Liver (tissue), 9 donors: ENCODE data around the gene IGLL5. TPM values are rescaled to one million over a fixed set of nuclear protein-coding genes. Genes with fewer than 3 reads are reported as not detected.
A peak's percentile ranks its signal among the peaks of the same experiment; 100 is the strongest.

Source experiments
- DNase-seq: peaks from one replicate; pipeline ENCODE4 v3.0.0-alpha.2; 2017; ENCODE audit warnings: low spot score
- H3K27ac ChIP-seq, 2 donors: one replicate each; pipeline ENCODE4 v1.7.0; 2013; ENCODE audit warnings: inconsistent platforms in 2 of 2, low read length in 2 of 2, control low read depth in 1 of 2, low read depth in 1 of 2, mild to moderate bottlenecking in 1 of 2
- H3K27me3 ChIP-seq, 4 donors: one replicate each; pipeline versions ENCODE4 v1.6.1 to v1.7.0; 2013; ENCODE audit warnings: low read length in 3 of 4, inconsistent platforms in 1 of 4, mild to moderate bottlenecking in 1 of 4, moderate library complexity in 1 of 4; ENCODE audit not compliant: control insufficient read depth in 4 of 4, insufficient read depth in 4 of 4
- H3K36me3 ChIP-seq, 4 donors: one replicate each; pipeline versions ENCODE4 v1.6.1 to v1.7.0; 2013; ENCODE audit warnings: low read length in 3 of 4, mild to moderate bottlenecking in 3 of 4, low read depth in 1 of 4, moderate library complexity in 1 of 4; ENCODE audit not compliant: control insufficient read depth in 4 of 4, insufficient read depth in 3 of 4
- H3K4me1 ChIP-seq, 4 donors: one replicate each; pipeline versions ENCODE4 v1.6.1 to v1.7.0; 2013; ENCODE audit warnings: low read length in 3 of 4, mild to moderate bottlenecking in 3 of 4, moderate library complexity in 1 of 4; ENCODE audit not compliant: control insufficient read depth in 4 of 4, insufficient read depth in 4 of 4
- H3K4me3 ChIP-seq, 3 donors: one replicate each; pipeline versions ENCODE4 v1.6.1 to v1.7.0; 2013; ENCODE audit warnings: low read length in 3 of 3, control low read depth in 1 of 3, low read depth in 1 of 3, mild to moderate bottlenecking in 1 of 3
- H3K9ac ChIP-seq, 2 donors: one replicate each; pipeline ENCODE4 v1.7.0; 2013; ENCODE audit warnings: low read length in 2 of 2, mild to moderate bottlenecking in 2 of 2, moderate library complexity in 2 of 2, control low read depth in 1 of 2, low read depth in 1 of 2
- H3K9me3 ChIP-seq, 4 donors: one replicate each; pipeline versions ENCODE4 v1.6.1 to v1.7.0; 2013; ENCODE audit warnings: low read length in 3 of 4; ENCODE audit not compliant: control insufficient read depth in 4 of 4
- EGR1 ChIP-seq, 2 donors: IDR thresholded peaks; 2 replicates each; pipeline ENCODE4 v1.6.1; 2016 to 2018; ENCODE audit warnings: antibody characterized with exemption in 2 of 2, low read depth in 2 of 2
- FOXA1 ChIP-seq: IDR thresholded peaks from 2 replicates; pipeline ENCODE4 v1.6.1; 2016; ENCODE audit warnings: antibody characterized with exemption
- FOXA2 ChIP-seq: IDR thresholded peaks from 2 replicates; pipeline ENCODE4 v1.6.1; 2016; ENCODE audit warnings: antibody characterized with exemption
- GABPA ChIP-seq, 2 donors: IDR thresholded peaks in 1 of 2; conservative IDR thresholded peaks in 1 of 2; 2 replicates each; pipeline ENCODE4 v1.6.1; 2016; ENCODE audit warnings: antibody characterized with exemption in 2 of 2, mild to moderate bottlenecking in 1 of 2, moderate library complexity in 1 of 2
- HNF4A ChIP-seq, 2 donors: conservative IDR thresholded peaks; 2 replicates each; pipeline ENCODE4 v1.6.1; 2016; ENCODE audit warnings: antibody characterized with exemption in 2 of 2, mild to moderate bottlenecking in 2 of 2
- HNF4G ChIP-seq: IDR thresholded peaks from 2 replicates; pipeline ENCODE4 v1.6.1; 2016; ENCODE audit warnings: antibody characterized with exemption
- JUND ChIP-seq, 2 donors: IDR thresholded peaks; 2 replicates each; pipeline ENCODE4 v1.6.1; 2016; ENCODE audit warnings: antibody characterized with exemption in 2 of 2
- NR2F2 ChIP-seq: IDR thresholded peaks from 2 replicates; pipeline ENCODE4 v1.6.1; 2016; ENCODE audit warnings: antibody characterized with exemption
- RAD21 ChIP-seq, 2 donors: IDR thresholded peaks; 2 replicates each; pipeline ENCODE4 v1.6.1; 2016; ENCODE audit warnings: antibody characterized with exemption in 2 of 2, mild to moderate bottlenecking in 2 of 2
- RXRA ChIP-seq, 2 donors: IDR thresholded peaks; 2 replicates each; pipeline ENCODE4 v1.6.1; 2017 to 2018; ENCODE audit warnings: antibody characterized with exemption in 2 of 2, mild to moderate bottlenecking in 1 of 2
- SP1 ChIP-seq: IDR thresholded peaks from 2 replicates; pipeline ENCODE4 v1.6.1; 2018; ENCODE audit warnings: antibody characterized with exemption, mild to moderate bottlenecking
- TAF1 ChIP-seq: conservative IDR thresholded peaks from 2 replicates; pipeline ENCODE4 v1.6.1; 2016; ENCODE audit warnings: antibody characterized with exemption, mild to moderate bottlenecking
- YY1 ChIP-seq: IDR thresholded peaks from 2 replicates; pipeline ENCODE4 v1.6.1; 2016; ENCODE audit warnings: antibody characterized with exemption, mild to moderate bottlenecking
- WGBS: extraction: QIAGEN DNeasy Blood & Tissue Kit; methylation state at CpG from one replicate; pipeline ENCODE4 v1.1.7; 2013; 5-methylcytosine and 5-hydroxymethylcytosine counted together
- polyA plus RNA-seq, 2 donors: library from polyadenylated mRNA; stranded (reverse) in 1 of 2; unstranded in 1 of 2; fragments of 200-250 nt in 1 of 2; fragments of >200 nt in 1 of 2; fragmentation: Nextera tagmentation in 1 of 2; extraction: Ambion mirVana in 1 of 2; gene quantifications; one replicate each; pipeline versions ENCODE4 v1.2.1 to v1.2.3, GENCODE V29; 2013 to 2015
- total RNA-seq, 2 donors: library from RNA; depleted of rRNA; stranded (reverse); fragments of >200 nt; gene quantifications; one replicate each; pipeline ENCODE4 v1.2.3, GENCODE V29; 2014
- TF ChIP-seq, protein P1 (sequence below): IDR thresholded peaks from 2 replicates; pipeline ENCODE4 v1.6.1; 2016; ENCODE audit warnings: antibody characterized with exemption, mild to moderate bottlenecking
- TF ChIP-seq, protein P2 (sequence below): IDR thresholded peaks from 2 replicates; pipeline ENCODE4 v1.6.1; 2016; ENCODE audit warnings: antibody characterized with exemption
- TF ChIP-seq, protein P3 (sequence below): IDR thresholded peaks from 2 replicates; pipeline ENCODE4 v1.6.1; 2016; ENCODE audit warnings: antibody characterized with exemption
- TF ChIP-seq, protein P4 (sequence below): fragments of 150-350 bp; IDR thresholded peaks from 2 replicates; pipeline ENCODE4 v1.5.1; 2017; ENCODE audit warnings: improper control_type of control experiment, low read depth, low read length; ENCODE audit not compliant: missing input control
- donor health status: healthy.
- donor health status: healthy.
- donor health status: healthy.
- donor health status: healthy.
- donor health status: healthy.

Gene IGLL5
- total and polyA plus RNA-seq, 4 donors = 1.3 to 13.4 (median 3.4) TPM

DNA sequence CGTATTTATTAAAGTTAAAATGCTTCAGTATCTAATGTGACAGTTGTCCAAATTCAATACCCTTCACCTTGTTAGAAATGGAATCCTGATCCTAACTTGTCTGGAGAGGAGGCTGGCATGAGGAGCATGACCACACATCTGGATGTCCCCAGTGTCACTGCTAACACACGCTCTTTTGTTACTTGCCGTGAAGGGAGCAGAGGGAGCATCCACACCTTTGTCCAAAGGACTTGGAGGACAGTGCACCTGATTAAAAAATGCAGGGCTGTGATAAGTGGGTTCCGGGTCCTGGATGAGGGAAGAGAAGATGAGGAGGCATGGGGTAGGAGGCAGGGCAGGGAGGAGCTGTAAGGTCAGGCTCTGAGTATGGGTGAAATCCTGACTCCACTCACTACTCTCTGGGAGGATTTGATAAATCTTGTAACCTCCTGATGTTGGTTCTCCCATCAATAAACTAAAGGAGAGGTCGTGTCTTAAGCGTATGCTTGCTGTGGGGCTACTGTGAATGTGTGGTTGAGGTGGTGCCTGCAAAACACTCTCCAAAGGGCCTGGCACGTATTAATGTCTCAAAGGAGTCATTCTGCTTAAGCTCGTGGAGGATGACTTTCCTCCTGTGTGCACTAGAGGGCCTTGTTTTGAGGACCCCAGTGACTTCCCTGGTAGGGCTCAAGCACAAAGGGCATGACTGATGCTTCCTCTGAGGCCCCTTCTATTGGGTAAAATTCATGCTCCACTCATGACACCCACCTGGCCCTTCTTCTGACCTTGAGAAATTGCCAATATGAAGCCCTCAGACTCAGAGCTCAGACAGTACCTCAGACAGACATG is 16.8 kb upstream of the IGLL5 start:
- Histone ChIP-seq H3K36me3 (no peaks in the 10 kb centered on the region), H3K27me3 (peaks cover 0 to 3% (median 0%) of the 10 kb centered on the region in 4 donors), H3K4me3 (no peak overlapping the region), H3K27ac (no peak overlapping the region), H3K4me1 (no peaks in the 10 kb centered on the region), H3K9ac (no peak overlapping the region), H3K9me3 (peaks cover 0 to 3% (median 0%) of the 10 kb centered on the region in 4 donors)
- 62% methylated on average over 8 of the region's 8 CpGs for WGBS
- TF ChIP-seq EGR1 (IDR thresholded peaks at IDR 0.05; ENCODE audit: low read depth in 2 of 2) = no peak
- TF ChIP-seq HNF4A (conservative IDR thresholded peaks at IDR 0.05) = no peak
- no peak for TF ChIP-seq NR2F2
- no peak for TF ChIP-seq FOXA1
- TF ChIP-seq, protein P1, sequence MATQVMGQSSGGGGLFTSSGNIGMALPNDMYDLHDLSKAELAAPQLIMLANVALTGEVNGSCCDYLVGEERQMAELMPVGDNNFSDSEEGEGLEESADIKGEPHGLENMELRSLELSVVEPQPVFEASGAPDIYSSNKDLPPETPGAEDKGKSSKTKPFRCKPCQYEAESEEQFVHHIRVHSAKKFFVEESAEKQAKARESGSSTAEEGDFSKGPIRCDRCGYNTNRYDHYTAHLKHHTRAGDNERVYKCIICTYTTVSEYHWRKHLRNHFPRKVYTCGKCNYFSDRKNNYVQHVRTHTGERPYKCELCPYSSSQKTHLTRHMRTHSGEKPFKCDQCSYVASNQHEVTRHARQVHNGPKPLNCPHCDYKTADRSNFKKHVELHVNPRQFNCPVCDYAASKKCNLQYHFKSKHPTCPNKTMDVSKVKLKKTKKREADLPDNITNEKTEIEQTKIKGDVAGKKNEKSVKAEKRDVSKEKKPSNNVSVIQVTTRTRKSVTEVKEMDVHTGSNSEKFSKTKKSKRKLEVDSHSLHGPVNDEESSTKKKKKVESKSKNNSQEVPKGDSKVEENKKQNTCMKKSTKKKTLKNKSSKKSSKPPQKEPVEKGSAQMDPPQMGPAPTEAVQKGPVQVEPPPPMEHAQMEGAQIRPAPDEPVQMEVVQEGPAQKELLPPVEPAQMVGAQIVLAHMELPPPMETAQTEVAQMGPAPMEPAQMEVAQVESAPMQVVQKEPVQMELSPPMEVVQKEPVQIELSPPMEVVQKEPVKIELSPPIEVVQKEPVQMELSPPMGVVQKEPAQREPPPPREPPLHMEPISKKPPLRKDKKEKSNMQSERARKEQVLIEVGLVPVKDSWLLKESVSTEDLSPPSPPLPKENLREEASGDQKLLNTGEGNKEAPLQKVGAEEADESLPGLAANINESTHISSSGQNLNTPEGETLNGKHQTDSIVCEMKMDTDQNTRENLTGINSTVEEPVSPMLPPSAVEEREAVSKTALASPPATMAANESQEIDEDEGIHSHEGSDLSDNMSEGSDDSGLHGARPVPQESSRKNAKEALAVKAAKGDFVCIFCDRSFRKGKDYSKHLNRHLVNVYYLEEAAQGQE = no peak
- no peak for TF ChIP-seq HNF4G
- no peak for TF ChIP-seq TAF1
- peak; percentile 28 for DNase-seq

DNA sequence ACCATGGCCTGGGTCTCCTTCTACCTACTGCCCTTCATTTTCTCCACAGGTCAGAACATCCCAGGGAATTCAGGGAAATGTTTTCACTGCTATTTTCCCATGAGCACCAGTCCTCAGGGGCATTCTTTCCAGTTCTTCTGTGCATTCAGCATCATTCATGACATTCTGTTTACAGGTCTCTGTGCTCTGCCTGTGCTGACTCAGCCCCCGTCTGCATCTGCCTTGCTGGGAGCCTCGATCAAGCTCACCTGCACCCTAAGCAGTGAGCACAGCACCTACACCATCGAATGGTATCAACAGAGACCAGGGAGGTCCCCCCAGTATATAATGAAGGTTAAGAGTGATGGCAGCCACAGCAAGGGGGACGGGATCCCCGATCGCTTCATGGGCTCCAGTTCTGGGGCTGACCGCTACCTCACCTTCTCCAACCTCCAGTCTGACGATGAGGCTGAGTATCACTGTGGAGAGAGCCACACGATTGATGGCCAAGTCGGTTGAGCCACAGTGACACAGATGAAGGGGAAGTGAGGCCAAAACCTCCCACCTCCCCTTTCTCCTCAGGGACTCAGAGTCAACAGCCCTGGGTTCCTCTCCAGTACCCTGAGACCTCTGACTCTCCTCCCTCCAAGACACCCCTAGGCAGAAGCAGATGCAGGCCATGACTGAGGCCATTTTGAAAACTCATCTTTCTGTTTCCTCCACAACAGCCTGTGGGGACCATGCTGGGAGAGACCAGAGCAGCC is 15.9 kb upstream of the IGLL5 start:
- Histone ChIP-seq H3K4me3 (no peak overlapping the region), H3K27me3 (peaks cover 0 to 3% (median 0%) of the 10 kb centered on the region in 4 donors), H3K36me3 (no peaks in the 10 kb centered on the region), H3K4me1 (no peaks in the 10 kb centered on the region), H3K9ac (no peak overlapping the region), H3K27ac (no peak overlapping the region), H3K9me3 (peaks cover 0 to 3% (median 0%) of the 10 kb centered on the region in 4 donors)
- TF ChIP-seq EGR1 (IDR thresholded peaks at IDR 0.05; ENCODE audit: low read depth in 2 of 2) (no peak), HNF4G (no peak), RXRA (IDR thresholded peaks at IDR 0.05) (no peak), NR2F2 (no peak), YY1 (no peak), TAF1 (no peak), FOXA2 (no peak), GABPA (IDR thresholded peaks at IDR 0.05 in 1 of 2, conservative IDR thresholded peaks at IDR 0.05 in 1 of 2) (no peak), SP1 (no peak), RAD21 (IDR thresholded peaks at IDR 0.05) (no peak), JUND (IDR thresholded peaks at IDR 0.05) (no peak), FOXA1 (no peak), HNF4A (conservative IDR thresholded peaks at IDR 0.05) (no peak)
- TF ChIP-seq, protein P2, sequence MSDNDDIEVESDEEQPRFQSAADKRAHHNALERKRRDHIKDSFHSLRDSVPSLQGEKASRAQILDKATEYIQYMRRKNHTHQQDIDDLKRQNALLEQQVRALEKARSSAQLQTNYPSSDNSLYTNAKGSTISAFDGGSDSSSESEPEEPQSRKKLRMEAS = no peak
- TF ChIP-seq, protein P3, sequence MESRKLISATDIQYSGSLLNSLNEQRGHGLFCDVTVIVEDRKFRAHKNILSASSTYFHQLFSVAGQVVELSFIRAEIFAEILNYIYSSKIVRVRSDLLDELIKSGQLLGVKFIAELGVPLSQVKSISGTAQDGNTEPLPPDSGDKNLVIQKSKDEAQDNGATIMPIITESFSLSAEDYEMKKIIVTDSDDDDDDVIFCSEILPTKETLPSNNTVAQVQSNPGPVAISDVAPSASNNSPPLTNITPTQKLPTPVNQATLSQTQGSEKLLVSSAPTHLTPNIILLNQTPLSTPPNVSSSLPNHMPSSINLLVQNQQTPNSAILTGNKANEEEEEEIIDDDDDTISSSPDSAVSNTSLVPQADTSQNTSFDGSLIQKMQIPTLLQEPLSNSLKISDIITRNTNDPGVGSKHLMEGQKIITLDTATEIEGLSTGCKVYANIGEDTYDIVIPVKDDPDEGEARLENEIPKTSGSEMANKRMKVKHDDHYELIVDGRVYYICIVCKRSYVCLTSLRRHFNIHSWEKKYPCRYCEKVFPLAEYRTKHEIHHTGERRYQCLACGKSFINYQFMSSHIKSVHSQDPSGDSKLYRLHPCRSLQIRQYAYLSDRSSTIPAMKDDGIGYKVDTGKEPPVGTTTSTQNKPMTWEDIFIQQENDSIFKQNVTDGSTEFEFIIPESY = no peak
- TF ChIP-seq, protein P4, sequence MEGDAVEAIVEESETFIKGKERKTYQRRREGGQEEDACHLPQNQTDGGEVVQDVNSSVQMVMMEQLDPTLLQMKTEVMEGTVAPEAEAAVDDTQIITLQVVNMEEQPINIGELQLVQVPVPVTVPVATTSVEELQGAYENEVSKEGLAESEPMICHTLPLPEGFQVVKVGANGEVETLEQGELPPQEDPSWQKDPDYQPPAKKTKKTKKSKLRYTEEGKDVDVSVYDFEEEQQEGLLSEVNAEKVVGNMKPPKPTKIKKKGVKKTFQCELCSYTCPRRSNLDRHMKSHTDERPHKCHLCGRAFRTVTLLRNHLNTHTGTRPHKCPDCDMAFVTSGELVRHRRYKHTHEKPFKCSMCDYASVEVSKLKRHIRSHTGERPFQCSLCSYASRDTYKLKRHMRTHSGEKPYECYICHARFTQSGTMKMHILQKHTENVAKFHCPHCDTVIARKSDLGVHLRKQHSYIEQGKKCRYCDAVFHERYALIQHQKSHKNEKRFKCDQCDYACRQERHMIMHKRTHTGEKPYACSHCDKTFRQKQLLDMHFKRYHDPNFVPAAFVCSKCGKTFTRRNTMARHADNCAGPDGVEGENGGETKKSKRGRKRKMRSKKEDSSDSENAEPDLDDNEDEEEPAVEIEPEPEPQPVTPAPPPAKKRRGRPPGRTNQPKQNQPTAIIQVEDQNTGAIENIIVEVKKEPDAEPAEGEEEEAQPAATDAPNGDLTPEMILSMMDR = no peak
- TF ChIP-seq, protein P1 = no peak
- 86% methylated on average over 10 of the region's 10 CpGs for WGBS
- peak; percentile 17 for DNase-seq
